OCI-LY1 (cell line): ENCODE data around the gene LRRC36.

Source experiments
- H2AFZ ChIP-seq: fragments of 200-600 bp; sonication (generic), shearing (Covaris generic); 2 replicates; pipeline ENCODE4 v1.6.0; 2014; ENCODE audit warnings: antibody characterized with exemption, mild to moderate bottlenecking, low read length
- H3F3A ChIP-seq: fragments of 200-600 bp; sonication (generic), shearing (Covaris generic); 2 replicates; pipeline ENCODE4 v1.6.0; 2014; ENCODE audit warnings: mild to moderate bottlenecking, antibody characterized with exemption, low read length, moderate library complexity; ENCODE audit not compliant: insufficient read depth
- H3K27ac ChIP-seq: fragments of 200-600 bp; sonication (generic); 2 replicates; pipeline ENCODE4 v1.5.1; 2014; ENCODE audit warnings: low read length, mixed run types, mild to moderate bottlenecking, low read depth; ENCODE audit not compliant: poor library complexity, severe bottlenecking
- H3K27me3 ChIP-seq: fragments of 200-600 bp; sonication (generic); 2 replicates; pipeline ENCODE4 v1.6.0; 2014; ENCODE audit warnings: antibody characterized with exemption, mild to moderate bottlenecking, low read length, moderate library complexity; ENCODE audit not compliant: insufficient read depth
- H3K36me3 ChIP-seq: fragments of 200-600 bp; sonication (generic); 2 replicates; pipeline ENCODE4 v1.6.1; 2014; ENCODE audit warnings: mild to moderate bottlenecking, antibody characterized with exemption, low read length, moderate library complexity, mixed read lengths; ENCODE audit not compliant: insufficient read depth
- H3K4me1 ChIP-seq: fragments of 200-600 bp; sonication (generic); 2 replicates; pipeline ENCODE4 v1.5.1; 2014; ENCODE audit warnings: mild to moderate bottlenecking, low read length, moderate library complexity; ENCODE audit not compliant: insufficient read depth, severe bottlenecking
- H3K4me2 ChIP-seq: fragments of 200-600 bp; sonication (generic), shearing (Covaris generic); 2 replicates; pipeline ENCODE4 v1.6.1; 2014; ENCODE audit warnings: low read length
- H3K4me3 ChIP-seq: fragments of 200-600 bp; sonication (generic); 2 replicates; pipeline ENCODE4 v1.5.1; 2014; ENCODE audit warnings: low read length, low read depth, mild to moderate bottlenecking, mixed read lengths; ENCODE audit not compliant: poor library complexity, severe bottlenecking
- H3K79me2 ChIP-seq: fragments of 200-600 bp; shearing (Covaris generic); 2 replicates; pipeline ENCODE4 v1.6.1; 2016; ENCODE audit warnings: mixed run types, low read length, mixed read lengths; ENCODE audit not compliant: insufficient read depth
- H3K9ac ChIP-seq: fragments of 200-600 bp; sonication (generic), shearing (Covaris generic); 2 replicates; pipeline ENCODE4 v1.6.1; 2014; ENCODE audit warnings: mild to moderate bottlenecking, low read length, mixed read lengths
- H3K9me2 ChIP-seq: fragments of 200-600 bp; sonication (generic), shearing (Covaris generic); 2 replicates; pipeline ENCODE4 v1.6.1; 2014; ENCODE audit warnings: low read depth, mild to moderate bottlenecking, low read length, mixed read lengths
- H3K9me3 ChIP-seq: fragments of 200-600 bp; shearing (Covaris generic); 2 replicates; pipeline ENCODE4 v1.6.1; 2014; ENCODE audit warnings: low read length, mixed read lengths
- H4K20me1 ChIP-seq: fragments of 200-600 bp; sonication (generic), shearing (Covaris generic); 2 replicates; pipeline ENCODE4 v1.6.0; 2016; ENCODE audit warnings: mild to moderate bottlenecking, low read length; ENCODE audit not compliant: insufficient read depth
- EZH2 ChIP-seq: fragments of 200-600 bp; sonication (generic), shearing (Covaris generic); IDR thresholded peaks from 2 replicates; pipeline ENCODE4 v1.8.0; 2017; ENCODE audit warnings: borderline replicate concordance, mixed run types, mild to moderate bottlenecking, antibody characterized with exemption, low read length, moderate library complexity, mixed read lengths
- TF ChIP-seq, protein P1 (sequence below): fragments of 200-600 bp; sonication (generic), shearing (Covaris generic); IDR thresholded peaks from 2 replicates; pipeline ENCODE4 v1.5.1; 2017; ENCODE audit warnings: mild to moderate bottlenecking, antibody characterized with exemption, low read length, moderate library complexity, mixed read lengths

LRRC36 gene

DNA sequence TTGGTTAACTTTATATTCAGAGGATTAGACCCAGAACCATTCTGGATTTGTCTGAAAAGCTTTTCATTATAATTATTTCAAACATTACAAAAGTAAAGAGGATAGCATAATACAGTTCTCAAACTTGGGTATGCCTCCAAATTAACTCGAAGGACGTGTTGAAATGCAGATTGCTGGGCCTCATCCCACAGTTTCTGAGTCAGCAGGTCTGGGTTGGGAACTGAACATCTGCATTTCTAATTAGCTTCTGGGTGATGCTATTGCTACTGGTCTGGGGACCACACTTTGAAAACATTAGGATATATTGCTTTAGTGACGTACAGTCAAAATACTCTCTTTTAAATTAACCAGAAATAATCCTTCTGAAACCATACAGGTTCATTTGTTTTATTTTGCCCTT, 56.7 kb downstream of the LRRC36 start:
- Histone ChIP-seq H3K4me1 (no peaks in the 10 kb centered on the region), H3K4me3 (no peak overlapping the region), H3K9me3 (no peaks in the 10 kb centered on the region), H3K79me2 (no peaks in the 10 kb centered on the region), H3K9me2 (no peaks in the 10 kb centered on the region), H3K4me2 (no peak overlapping the region), H3F3A (no peaks in the 10 kb centered on the region), H4K20me1 (no peaks in the 10 kb centered on the region), H3K36me3 (no peaks in the 10 kb centered on the region), H3K9ac (no peak overlapping the region), H3K27ac (no peak overlapping the region), H3K27me3 (no peaks in the 10 kb centered on the region), H2AFZ (no peak overlapping the region)
- no peak for TF ChIP-seq EZH2
- TF ChIP-seq, protein P1, sequence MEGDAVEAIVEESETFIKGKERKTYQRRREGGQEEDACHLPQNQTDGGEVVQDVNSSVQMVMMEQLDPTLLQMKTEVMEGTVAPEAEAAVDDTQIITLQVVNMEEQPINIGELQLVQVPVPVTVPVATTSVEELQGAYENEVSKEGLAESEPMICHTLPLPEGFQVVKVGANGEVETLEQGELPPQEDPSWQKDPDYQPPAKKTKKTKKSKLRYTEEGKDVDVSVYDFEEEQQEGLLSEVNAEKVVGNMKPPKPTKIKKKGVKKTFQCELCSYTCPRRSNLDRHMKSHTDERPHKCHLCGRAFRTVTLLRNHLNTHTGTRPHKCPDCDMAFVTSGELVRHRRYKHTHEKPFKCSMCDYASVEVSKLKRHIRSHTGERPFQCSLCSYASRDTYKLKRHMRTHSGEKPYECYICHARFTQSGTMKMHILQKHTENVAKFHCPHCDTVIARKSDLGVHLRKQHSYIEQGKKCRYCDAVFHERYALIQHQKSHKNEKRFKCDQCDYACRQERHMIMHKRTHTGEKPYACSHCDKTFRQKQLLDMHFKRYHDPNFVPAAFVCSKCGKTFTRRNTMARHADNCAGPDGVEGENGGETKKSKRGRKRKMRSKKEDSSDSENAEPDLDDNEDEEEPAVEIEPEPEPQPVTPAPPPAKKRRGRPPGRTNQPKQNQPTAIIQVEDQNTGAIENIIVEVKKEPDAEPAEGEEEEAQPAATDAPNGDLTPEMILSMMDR: no peak

- Histone ChIP-seq H3K9me2 (no peaks in the 10 kb centered on the region), H3F3A (no peaks in the 10 kb centered on the region), H3K9me3 (no peaks in the 10 kb centered on the region), H3K4me3 (no peak overlapping the region), H2AFZ (no peak overlapping the region), H3K27ac (no peak overlapping the region), H3K4me2 (no peak overlapping the region), H3K9ac (no peak overlapping the region), H3K4me1 (no peaks in the 10 kb centered on the region), H3K79me2 (no peaks in the 10 kb centered on the region), H4K20me1 (no peaks in the 10 kb centered on the region), H3K36me3 (no peaks in the 10 kb centered on the region), H3K27me3 (no peaks in the 10 kb centered on the region)
- no peak for TF ChIP-seq EZH2
- TF ChIP-seq, protein P1: no peak
These were observed 58.3 kb downstream of the LRRC36 start for GRCh38 chr16:67384778-67385510.

GRCh38 chr16:67386861-67387455, 60.3 kb downstream of the LRRC36 start:
- Histone ChIP-seq H3K27ac (no peak overlapping the region), H3K4me3 (no peak overlapping the region), H2AFZ (no peak overlapping the region), H3K27me3 (no peaks in the 10 kb centered on the region), H3K9me2 (no peaks in the 10 kb centered on the region), H3K9me3 (no peaks in the 10 kb centered on the region), H3K79me2 (no peaks in the 10 kb centered on the region), H4K20me1 (no peaks in the 10 kb centered on the region), H3K4me2 (no peak overlapping the region), H3K4me1 (no peaks in the 10 kb centered on the region), H3K9ac (no peak overlapping the region), H3K36me3 (no peaks in the 10 kb centered on the region), H3F3A (no peaks in the 10 kb centered on the region)
- TF ChIP-seq, protein P1: no peak
- TF ChIP-seq EZH2: no peak
